ACC112 (cell line): Measurements from ENCODE around the gene ARSJ.

Experiments
- H2AFZ ChIP-seq: fragments of 200-600 bp; sonication (generic); one replicate; pipeline ENCODE4 v1.6.0; 2017; ENCODE audit warnings: antibody characterized with exemption, low read length; ENCODE audit not compliant: unreplicated experiment
- H3K27ac ChIP-seq: fragments of 200-600 bp; sonication (generic); 2 replicates; pipeline ENCODE4 v1.5.1; 2014; ENCODE audit warnings: low read depth, mild to moderate bottlenecking, antibody characterized with exemption, low read length, moderate library complexity
- H3K27me3 ChIP-seq: fragments of 200-600 bp; sonication (generic); 2 replicates; pipeline ENCODE4 v1.6.1; 2014; ENCODE audit warnings: mild to moderate bottlenecking, antibody characterized with exemption, low read length, moderate library complexity, mixed read lengths; ENCODE audit not compliant: insufficient read depth
- H3K36me3 ChIP-seq: fragments of 200-600 bp; sonication (generic); 2 replicates; pipeline ENCODE4 v1.6.1; 2016; ENCODE audit warnings: mild to moderate bottlenecking, antibody characterized with exemption, low read length, moderate library complexity, mixed read lengths; ENCODE audit not compliant: insufficient read depth
- H3K4me1 ChIP-seq: fragments of 200-600 bp; sonication (generic); one replicate; pipeline ENCODE4 v1.6.1; 2016; ENCODE audit warnings: low read length, mixed read lengths; ENCODE audit not compliant: insufficient read depth, unreplicated experiment, control insufficient read depth
- H3K4me3 ChIP-seq: fragments of 200-600 bp; sonication (generic); 2 replicates; pipeline ENCODE4 v1.5.1; 2014; ENCODE audit warnings: mild to moderate bottlenecking, low read depth, low read length
- H3K79me2 ChIP-seq: fragments of 200-600 bp; sonication (generic); one replicate; pipeline ENCODE4 v1.6.0; 2016; ENCODE audit warnings: low read length; ENCODE audit not compliant: control insufficient read depth, unreplicated experiment, insufficient read depth

ARSJ gene

DNA sequence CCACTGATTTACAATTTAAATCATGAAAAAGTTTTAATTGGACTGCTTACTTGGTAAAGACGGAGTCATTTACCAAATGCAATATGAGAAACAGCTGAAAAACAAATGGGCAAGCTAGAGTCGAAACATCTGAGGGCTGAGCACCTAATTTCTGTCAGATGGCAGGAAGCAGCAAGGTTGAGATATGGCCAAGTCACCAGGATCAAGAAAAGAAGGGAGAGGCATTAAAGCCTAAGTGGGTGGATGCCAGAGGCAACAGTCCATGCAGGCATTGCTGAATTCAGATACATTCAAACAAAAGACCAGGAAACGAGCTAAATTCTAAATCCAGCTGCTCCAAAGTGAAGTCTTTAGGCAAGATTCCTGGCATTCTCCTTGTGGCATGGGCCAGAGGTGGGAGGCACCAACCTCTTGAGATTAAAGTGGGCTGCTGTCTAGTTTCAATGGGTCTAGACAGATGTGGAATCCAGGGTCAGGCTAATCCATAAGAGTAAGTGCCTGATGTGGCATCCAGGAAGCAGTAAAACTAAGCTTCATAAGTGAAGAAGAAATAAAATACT lies 8.0 kb upstream of the ARSJ start:
- Histone ChIP-seq H3K27ac (no peak overlapping the region), H3K36me3 (peaks cover 4% of the 10 kb centered on the region; the same call in 1 of the 2 replicates), H3K4me3 (no peak overlapping the region), H2AFZ (no peak overlapping the region), H3K27me3 (no peaks in the 10 kb centered on the region), H3K4me1 (no peaks in the 10 kb centered on the region), H3K79me2 (no peaks in the 10 kb centered on the region)

DNA sequence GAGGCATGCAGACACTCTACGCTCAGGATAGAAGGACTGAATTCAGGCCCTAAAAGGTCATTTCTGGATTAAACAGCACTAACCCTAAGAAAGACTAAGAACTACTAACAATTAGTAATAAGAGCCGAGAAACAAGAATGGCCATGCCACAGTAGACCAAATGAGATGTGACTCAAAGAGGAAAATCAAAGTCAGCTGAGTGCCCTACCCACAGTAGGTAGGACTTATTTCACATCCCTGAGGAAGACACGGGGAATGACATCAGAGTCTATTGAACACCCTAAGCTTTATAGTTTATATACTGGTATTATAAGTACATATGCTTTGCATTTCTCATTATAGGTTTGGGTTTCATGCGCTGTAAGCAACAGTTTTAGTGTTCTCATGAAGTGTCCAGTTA lies 2.7 kb upstream of the ARSJ start:
- Histone ChIP-seq H3K4me3 (no peak overlapping the region), H3K27ac (no peak overlapping the region), H3K27me3 (no peaks in the 10 kb centered on the region), H3K79me2 (peaks cover 41% of the 10 kb centered on the region), H2AFZ (no peak overlapping the region), H3K36me3 (peaks cover 4% of the 10 kb centered on the region; the same call in 1 of the 2 replicates), H3K4me1 (peaks cover 19% of the 10 kb centered on the region)

DNA sequence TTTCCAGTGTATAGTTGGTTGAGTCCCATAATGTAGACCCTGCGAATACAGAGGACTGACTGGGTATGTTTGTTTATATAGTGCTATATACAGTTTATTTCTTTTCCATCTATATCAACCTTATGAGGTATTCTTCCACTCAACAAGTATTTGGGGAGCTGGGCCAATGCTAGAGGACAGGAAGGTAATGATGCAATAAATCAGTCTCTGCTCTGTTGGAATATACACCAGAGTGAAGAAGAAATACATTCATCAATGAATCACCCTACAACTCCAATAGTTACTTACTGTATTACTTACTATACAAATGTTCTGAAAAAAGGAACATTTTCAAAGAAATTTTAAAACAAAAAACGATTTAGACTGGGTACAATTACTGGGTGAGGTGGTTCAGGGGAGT lies 2.1 kb upstream of the ARSJ start:
- H3K4me1 ChIP-seq, result peaks cover 19% of the 10 kb centered on the region
- peak overlapping the region; percentile 2; the same call in 1 of the 2 replicates for H3K27ac ChIP-seq
- H3K4me3 ChIP-seq, result no peak overlapping the region
- H2AFZ ChIP-seq, result no peak overlapping the region
- no peaks in the 10 kb centered on the region for H3K27me3 ChIP-seq
- peaks cover 47% of the 10 kb centered on the region for H3K79me2 ChIP-seq
- H3K36me3 ChIP-seq, result peaks cover 4% of the 10 kb centered on the region; the same call in 1 of the 2 replicates

DNA sequence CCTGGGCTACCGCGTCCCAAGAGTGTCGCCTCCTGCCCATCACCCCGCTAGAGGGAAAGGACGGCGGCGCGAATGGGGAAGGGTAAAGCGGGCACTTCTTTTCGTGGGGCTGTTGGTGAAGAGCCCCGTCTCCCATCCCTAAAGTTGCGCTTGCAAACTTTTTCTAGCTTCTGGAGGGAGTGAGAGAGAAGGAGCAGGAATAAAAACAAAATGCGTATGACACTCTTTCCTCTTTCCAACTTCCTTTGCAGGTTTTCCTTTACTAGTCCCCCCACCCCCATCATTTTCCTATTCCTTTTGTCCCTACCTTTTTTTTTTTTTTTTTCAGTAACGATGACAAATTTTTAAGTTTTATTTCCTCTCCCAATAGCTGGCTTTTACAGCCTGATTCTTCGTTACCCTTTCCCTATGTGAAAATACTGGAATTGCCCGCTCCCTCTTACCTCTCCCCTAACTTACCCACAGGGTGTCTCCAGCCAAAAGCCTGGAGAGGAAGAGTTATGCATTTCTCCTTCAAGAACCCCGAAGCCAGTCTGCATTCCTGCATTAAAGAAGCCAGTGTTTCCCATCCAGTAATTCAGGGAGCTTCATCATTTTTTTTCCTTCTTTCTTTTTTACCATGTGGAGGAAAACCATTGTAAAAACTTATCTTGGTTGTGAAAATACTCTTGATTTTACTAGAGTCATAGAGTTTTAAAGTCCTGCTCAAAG lies 613 bp upstream of the ARSJ start:
- H2AFZ ChIP-seq, result peak overlapping the region; percentile 79
- H3K4me3 ChIP-seq, result peak overlapping the region; percentile 95
- H3K27ac ChIP-seq, result peak overlapping the region; percentile 83
- H3K79me2 ChIP-seq, result peaks cover 62% of the 10 kb centered on the region
- H3K27me3 ChIP-seq, result no peaks in the 10 kb centered on the region
- peaks cover 4% of the 10 kb centered on the region; the same call in 1 of the 2 replicates for H3K36me3 ChIP-seq
- H3K4me1 ChIP-seq, result peaks cover 19% of the 10 kb centered on the region

DNA sequence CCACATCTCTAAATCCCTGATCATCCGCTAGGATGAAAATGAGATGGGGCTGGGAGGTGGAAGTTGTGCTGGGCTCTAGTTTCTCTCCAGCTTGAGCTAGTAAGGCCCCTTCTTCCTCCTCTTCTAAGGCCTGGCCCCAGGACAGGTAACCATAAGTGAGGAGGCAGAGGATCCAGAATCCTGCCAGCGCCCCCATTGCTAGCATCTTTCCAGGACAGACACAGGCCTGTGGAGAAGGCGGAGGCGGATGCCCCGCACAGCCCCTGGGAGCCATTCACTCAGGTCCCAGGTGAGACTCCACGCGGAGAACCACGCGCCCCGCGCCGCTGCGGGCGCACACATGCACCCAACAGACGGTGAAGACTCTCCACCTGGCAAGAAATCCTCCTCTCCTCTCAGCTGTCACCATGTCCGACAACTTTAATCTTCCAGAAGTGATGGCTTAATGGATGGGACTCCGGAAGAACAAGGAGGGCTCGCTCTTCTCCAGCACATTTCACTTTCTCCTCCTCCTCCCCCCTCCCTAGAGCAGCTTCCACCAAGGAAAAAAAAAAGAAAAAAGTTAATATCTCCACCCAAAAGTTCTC lies 793 bp downstream of the ARSJ start:
- Histone ChIP-seq H3K27me3 (no peaks in the 10 kb centered on the region), H2AFZ (peak overlapping the region; percentile 24), H3K4me3 (peak overlapping the region; percentile 95), H3K27ac (peak overlapping the region; percentile 83), H3K4me1 (peaks cover 19% of the 10 kb centered on the region), H3K36me3 (peaks cover 13% of the 10 kb centered on the region), H3K79me2 (peaks cover 76% of the 10 kb centered on the region)

DNA sequence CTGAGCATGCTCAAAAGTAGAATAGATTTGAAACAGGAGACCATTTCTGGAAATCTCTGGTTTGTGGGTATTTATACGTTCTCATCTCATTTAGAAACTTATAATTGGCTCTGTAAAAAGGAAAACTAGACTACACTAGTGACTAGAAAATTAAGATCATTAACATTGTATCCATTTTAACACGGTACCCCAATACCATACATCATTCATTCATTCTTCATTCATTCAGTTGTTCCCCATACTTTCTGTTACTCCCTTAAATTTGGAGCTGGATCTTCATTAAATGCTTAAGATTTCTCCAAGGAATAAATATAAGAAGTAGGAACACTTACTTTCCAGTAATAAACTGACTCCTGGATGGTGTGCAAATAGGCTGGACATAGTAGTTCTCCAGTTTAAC lies 1.3 kb downstream of the ARSJ start:
- Histone ChIP-seq H2AFZ (no peak overlapping the region), H3K36me3 (peaks cover 19% of the 10 kb centered on the region), H3K27me3 (no peaks in the 10 kb centered on the region), H3K27ac (peak overlapping the region; percentile 83), H3K4me3 (peak overlapping the region; percentile 95), H3K79me2 (peaks cover 82% of the 10 kb centered on the region), H3K4me1 (peaks cover 23% of the 10 kb centered on the region)

- Histone ChIP-seq H3K4me1 (peaks cover 25% of the 10 kb centered on the region), H3K27me3 (no peaks in the 10 kb centered on the region), H3K27ac (peak overlapping the region; percentile 83), H2AFZ (no peak overlapping the region), H3K36me3 (peaks cover 23% of the 10 kb centered on the region), H3K4me3 (peak overlapping the region; percentile 95), H3K79me2 (peaks cover 88% of the 10 kb centered on the region)
These were observed 2.0 kb downstream of the ARSJ start for GRCh38 chr4:113977526-113977855.

DNA sequence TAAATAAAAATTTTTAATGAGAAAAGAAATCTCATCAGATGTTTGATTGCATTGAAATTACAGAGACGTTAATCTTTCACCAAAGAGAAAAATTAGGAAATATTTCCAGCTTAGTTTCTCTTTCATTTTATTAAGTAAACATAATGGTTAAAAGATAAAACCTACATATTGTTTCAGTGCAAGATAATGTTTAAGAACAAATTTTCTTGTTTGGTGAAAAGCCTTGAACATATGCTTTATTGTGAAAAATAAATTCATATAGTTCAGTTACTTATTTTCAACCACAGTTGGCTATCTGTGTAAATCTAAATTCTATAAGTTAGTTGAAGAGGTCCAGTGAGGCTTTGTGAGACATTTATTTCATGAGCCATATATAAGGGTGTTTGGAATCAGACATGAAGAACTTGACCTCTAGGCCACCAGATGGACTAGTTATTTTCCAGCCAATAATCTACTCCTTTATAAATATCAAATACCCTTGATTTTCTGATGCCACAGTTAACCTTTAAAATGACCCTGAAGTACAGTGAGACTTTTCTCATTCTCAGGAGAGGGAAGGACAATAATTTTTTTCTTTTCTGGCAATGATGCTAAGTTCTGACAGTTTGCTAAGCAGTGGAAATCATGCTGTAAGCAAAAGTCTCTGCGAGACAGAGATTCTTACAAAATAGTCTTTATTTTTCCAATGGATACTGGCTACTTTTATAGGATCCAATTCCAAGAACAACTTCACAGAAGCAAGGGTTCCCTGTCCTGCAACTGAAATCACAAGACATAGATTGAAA lies 2.5 kb downstream of the ARSJ start:
- Histone ChIP-seq H3K4me3 (peak overlapping the region; percentile 95), H3K27ac (peak overlapping the region; percentile 83)

GRCh38 chr4:113975578-113975977 lies 3.9 kb downstream of the ARSJ start:
- no peak overlapping the region for H2AFZ ChIP-seq
- peaks cover 14% of the 10 kb centered on the region for H3K4me1 ChIP-seq
- peaks cover 97% of the 10 kb centered on the region for H3K79me2 ChIP-seq
- peak overlapping the region; percentile 95 for H3K4me3 ChIP-seq
- H3K27me3 ChIP-seq, result no peaks in the 10 kb centered on the region
- peaks cover 23% of the 10 kb centered on the region for H3K36me3 ChIP-seq
- H3K27ac ChIP-seq, result 0 out of 2 replicates have a peak overlapping the region, but pooled peaks have one; percentile 83

More for the DNA sequence above, 2.5 kb downstream of the ARSJ start:
- H3K4me1 ChIP-seq, result peaks cover 21% of the 10 kb centered on the region
- peaks cover 94% of the 10 kb centered on the region for H3K79me2 ChIP-seq
- H3K27me3 ChIP-seq, result no peaks in the 10 kb centered on the region
- H3K36me3 ChIP-seq, result peaks cover 23% of the 10 kb centered on the region
- H2AFZ ChIP-seq, result no peak overlapping the region

GRCh38 chr4:113974467-113974866 lies 5.0 kb downstream of the ARSJ start:
- peaks cover 97% of the 10 kb centered on the region for H3K79me2 ChIP-seq
- no peak overlapping the region for H3K27ac ChIP-seq
- H2AFZ ChIP-seq, result no peak overlapping the region
- peaks cover 23% of the 10 kb centered on the region for H3K4me1 ChIP-seq
- no peaks in the 10 kb centered on the region for H3K27me3 ChIP-seq
- H3K4me3 ChIP-seq, result peak overlapping the region; percentile 95
- H3K36me3 ChIP-seq, result peaks cover 27% of the 10 kb centered on the region
